GM10248 (cell line): Measurements from ENCODE around the gene RFXANK.

Experiments
- CTCF ChIA-PET: fragments of 300-600 bp; sonication (Branson Sonifier 250); formaldehyde crosslinking; extraction: SDS; loops from one replicate; lab custom pipeline; 2021; ENCODE audit warnings: antibody characterized with exemption; lab: Yijun Ruan, JAX
- POLR2A ChIA-PET: fragments of 350-650 bp; sonication (Branson Sonifier 250); formaldehyde crosslinking; extraction: SDS; loops from one replicate; lab custom pipeline; 2020; ENCODE audit warnings: antibody characterized with exemption; lab: Yijun Ruan, JAX
- DNase-seq: peaks from one replicate; pipeline ENCODE4 v3.0.0; 2012; ENCODE audit errors: extremely low spot score
- CTCF ChIP-seq: IDR thresholded peaks from 2 replicates; pipeline ENCODE4 v1.5.1; 2012; ENCODE audit warnings: mild to moderate bottlenecking, low read depth; ENCODE audit errors: extremely low read depth, missing control alignments, control extremely low read depth

Gene RFXANK

GRCh38 chr19:19226663-19227062, 34.6 kb downstream of the RFXANK start:
- CTCF ChIA-PET = interaction anchor here (1.2 to 2.6 kb wide), 3 partner anchors 12 to 44 kb away, joined by 3 to 12 read pairs (median 3); no protein-coding TSS in a partner anchor
- DNase-seq = no peak
- no peak for TF ChIP-seq CTCF
- POLR2A ChIA-PET = no interaction called here

DNA sequence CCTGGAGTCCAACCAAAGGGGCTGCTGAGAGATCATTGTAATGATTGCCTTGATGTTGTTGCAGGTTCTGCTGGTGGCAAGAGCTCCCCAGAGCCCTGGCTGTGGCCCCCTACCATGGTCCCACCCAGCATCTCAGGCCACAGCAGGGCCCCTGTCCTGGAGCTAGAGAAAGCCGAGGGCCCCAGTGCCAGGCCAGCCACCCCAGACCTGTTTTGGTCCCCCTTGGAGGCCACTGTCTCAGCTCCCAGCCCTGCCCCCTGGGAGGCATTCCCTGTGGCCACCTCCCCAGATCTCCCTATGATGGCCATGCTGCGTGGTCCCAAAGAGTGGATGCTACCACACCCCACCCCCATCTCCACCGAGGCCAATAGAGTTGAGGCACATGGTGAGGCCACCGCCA, 35.2 kb downstream of the RFXANK start:
- CTCF ChIA-PET = interaction anchor here (1.2 to 1.4 kb wide), 2 partner anchors 19 to 44 kb away, joined by 3 read pairs; no protein-coding TSS in a partner anchor
- no peak for DNase-seq
- POLR2A ChIA-PET = no interaction called here
- no peak for TF ChIP-seq CTCF

GRCh38 chr19:19229701-19230100, 37.6 kb downstream of the RFXANK start:
- no peak for DNase-seq
- CTCF ChIA-PET = interaction anchor here (0.9 to 1.3 kb wide), 2 partner anchors 29 to 84 kb away, joined by 3 read pairs; no protein-coding TSS in a partner anchor
- TF ChIP-seq CTCF = no peak
- POLR2A ChIA-PET = no interaction called here

- DNase-seq = no peak
- ChIA-PET POLR2A (no interaction called here), CTCF (interaction anchor here (1.2 kb wide), 1 partner anchor 10 kb away, joined by 3 read pairs; no protein-coding TSS in a partner anchor)
- TF ChIP-seq CTCF = no peak
Measured at GRCh38 chr19:19230999-19231398, 38.9 kb downstream of the RFXANK start.

DNA sequence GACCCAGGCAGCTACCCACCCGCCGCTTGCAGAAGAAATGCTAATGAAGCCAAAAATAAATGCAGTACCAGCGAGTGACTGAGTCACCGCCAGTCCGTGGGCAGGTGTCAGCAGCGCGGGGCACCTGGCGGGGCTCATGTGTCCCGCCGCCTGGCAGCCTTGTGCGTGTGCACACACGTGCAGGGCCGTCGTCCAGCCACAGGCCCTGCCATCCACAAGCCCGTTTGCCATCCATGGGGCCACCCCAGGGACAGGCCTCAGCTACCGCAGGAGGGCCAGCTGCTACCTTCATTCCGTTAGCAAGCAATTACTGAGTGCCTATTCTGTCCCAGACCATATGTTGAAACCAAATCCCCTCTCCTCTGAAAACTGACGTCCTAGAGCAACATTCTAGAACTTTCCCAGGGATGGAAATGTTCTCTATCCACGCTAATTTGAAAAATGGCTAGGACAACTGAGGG, 40.2 kb downstream of the RFXANK start:
- CTCF ChIA-PET = no interaction called here
- no peak for TF ChIP-seq CTCF
- POLR2A ChIA-PET = no interaction called here
- no peak for DNase-seq

DNA sequence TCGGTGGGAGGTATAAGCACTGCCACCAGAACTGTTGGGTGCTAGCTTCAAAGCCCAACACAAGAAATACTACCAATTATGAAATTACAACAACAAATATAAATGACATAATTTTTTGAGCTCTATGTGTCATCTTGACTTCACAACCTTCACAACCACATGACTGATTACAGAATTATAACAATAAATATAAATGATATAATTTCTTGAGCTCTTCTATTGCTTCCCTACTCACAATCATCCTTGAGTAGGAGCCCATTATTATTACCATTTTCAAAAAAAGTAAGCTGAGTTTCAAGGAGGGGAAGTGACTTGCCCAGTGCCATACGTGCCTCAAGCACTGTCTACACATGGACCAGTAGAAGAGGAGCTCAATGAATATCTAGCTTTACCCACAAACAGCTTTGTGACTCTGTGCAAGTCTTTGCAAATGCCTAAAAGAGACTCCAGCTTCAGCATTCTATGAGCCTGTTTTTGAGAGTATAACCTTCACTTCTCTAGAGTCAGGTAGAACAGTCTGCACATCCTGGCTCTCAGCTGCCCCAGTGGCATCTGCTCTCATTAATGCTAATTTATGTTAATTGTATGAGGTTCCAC, 42.3 kb downstream of the RFXANK start:
- POLR2A ChIA-PET = interaction anchor here (0.6 kb wide), 1 partner anchor 219 kb away, joined by 3 read pairs; no protein-coding TSS in a partner anchor
- DNase-seq = no peak
- CTCF ChIA-PET = interaction anchor here (1.6 to 2.4 kb wide), 2 partner anchors 9 to 60 kb away, joined by 4 to 20 read pairs; no protein-coding TSS in a partner anchor
- no peak for TF ChIP-seq CTCF
